SK-N-SH (cell line): ENCODE data around the gene IFNL4. TPM values are rescaled to one million over a fixed set of nuclear protein-coding genes. Genes with fewer than 3 reads are reported as not detected.

Source experiments
- CTCF ChIA-PET: fragments of 300-600, 350-600 bp; formaldehyde crosslinking; extraction: SDS; loops from one replicate; lab custom pipeline; 2021; lab: Yijun Ruan, JAX
- POLR2A ChIA-PET: fragments of 350-600 bp; sonication (Branson Sonifier 250); formaldehyde crosslinking; extraction: SDS; loops from one replicate; lab custom pipeline; 2020; ENCODE audit warnings: antibody characterized with exemption, inconsistent platforms; lab: Yijun Ruan, JAX
- DNase-seq: peaks from one replicate; pipeline ENCODE4 v3.0.0; 2012
- H2AFZ ChIP-seq: fragments of 200-600 bp; sonication (generic); 2 replicates; pipeline ENCODE4 v1.8.1; 2016; ENCODE audit warnings: antibody characterized with exemption, mild to moderate bottlenecking, low read depth
- H3F3A ChIP-seq: fragments of 200-600 bp; sonication (generic); replicated peaks from 2 replicates; pipeline ENCODE3; 2016; ENCODE audit warnings: antibody characterized with exemption, mild to moderate bottlenecking; ENCODE audit not compliant: insufficient read depth
- H3K27ac ChIP-seq, 2 experiments: fragments of 200-500 bp in 1 of 2; fragments of 200-600 bp in 1 of 2; sonication (Bioruptor generic) in 1 of 2; sonication (generic), shearing (Covaris generic) in 1 of 2; 2 replicates each; pipeline versions ENCODE4 v1.5.1 to v1.6.1; 2014 to 2016; ENCODE audit warnings: low read depth in 2 of 2, inconsistent platforms in 1 of 2, low read length in 1 of 2, mild to moderate bottlenecking in 1 of 2, mixed read lengths in 1 of 2
- H3K27me3 ChIP-seq: fragments of 200-600 bp; sonication (generic), shearing (Covaris generic); 2 replicates; pipeline ENCODE4 v1.6.1; 2016; ENCODE audit warnings: mixed run types; ENCODE audit not compliant: insufficient read depth
- H3K36me3 ChIP-seq, 2 experiments: fragments of 200-500 bp in 1 of 2; fragments of 200-600 bp in 1 of 2; sonication (Bioruptor generic) in 1 of 2; sonication (generic) in 1 of 2; replicated peaks in 1 of 2; 2 replicates each; pipeline versions ENCODE3 to v1.5.1; 2014 to 2016; ENCODE audit warnings: low read length in 1 of 2, mild to moderate bottlenecking in 1 of 2; ENCODE audit not compliant: insufficient read depth in 2 of 2, control insufficient read depth in 1 of 2
- H3K4me1 ChIP-seq, 2 experiments: fragments of 200-500 bp in 1 of 2; fragments of 200-600 bp in 1 of 2; sonication (Bioruptor generic) in 1 of 2; sonication (generic), shearing (Covaris generic) in 1 of 2; 2 replicates each; pipeline versions ENCODE4 v1.5.1 to v1.6.1; 2014 to 2016; ENCODE audit warnings: low read depth in 1 of 2, low read length in 1 of 2, mixed run types in 1 of 2; ENCODE audit not compliant: insufficient read depth in 2 of 2, control insufficient read depth in 1 of 2
- H3K4me2 ChIP-seq: fragments of 200-600 bp; sonication (generic), shearing (Covaris generic); 2 replicates; pipeline ENCODE4 v1.6.1; 2017; ENCODE audit warnings: mixed run types
- H3K4me3 ChIP-seq, 2 experiments: fragments of 200-500 bp in 1 of 2; fragments of 200-600 bp in 1 of 2; sonication (Bioruptor generic) in 1 of 2; sonication (generic), shearing (Covaris generic) in 1 of 2; 2 replicates each; pipeline versions ENCODE4 v1.5.1 to v1.8.1; 2014 to 2016; ENCODE audit warnings: low read depth in 2 of 2, inconsistent platforms in 1 of 2, low read length in 1 of 2, mild to moderate bottlenecking in 1 of 2, mixed read lengths in 1 of 2, moderate library complexity in 1 of 2
- H3K79me2 ChIP-seq: fragments of 200-600 bp; sonication (generic); 2 replicates; pipeline ENCODE4 v1.8.1; 2017; ENCODE audit warnings: mild to moderate bottlenecking; ENCODE audit not compliant: insufficient read depth
- H3K9ac ChIP-seq: fragments of 200-600 bp; sonication (generic); 2 replicates; pipeline ENCODE4 v1.6.1; 2017; ENCODE audit warnings: mixed run types
- H3K9me2 ChIP-seq: fragments of 200-600 bp; sonication (generic); 2 replicates; pipeline ENCODE4 v1.6.1; 2017; ENCODE audit warnings: mixed run types
- H3K9me3 ChIP-seq: fragments of 200-600 bp; sonication (generic); 2 replicates; pipeline ENCODE4 v1.6.1; 2017; ENCODE audit warnings: mixed run types, mild to moderate bottlenecking, moderate library complexity
- H4K20me1 ChIP-seq: fragments of 200-600 bp; sonication (generic); 2 replicates; pipeline ENCODE4 v1.6.1; 2017; ENCODE audit warnings: mild to moderate bottlenecking, mixed run types; ENCODE audit not compliant: insufficient read depth
- CTCF ChIP-seq: fragments of 200-600 bp; sonication (generic); IDR thresholded peaks from 2 replicates; pipeline ENCODE4 v1.6.1; 2017; ENCODE audit warnings: antibody characterized with exemption, mild to moderate bottlenecking, moderate library complexity
- ELF1 ChIP-seq: IDR thresholded peaks from 2 replicates; pipeline ENCODE4 v1.4.0; 2012
- EP300 ChIP-seq, 2 experiments: IDR thresholded peaks; 2 replicates each; pipeline versions ENCODE4 v1.4.0 to v1.6.1; 2012; ENCODE audit warnings: borderline replicate concordance in 1 of 2, low read depth in 1 of 2, low read length in 1 of 2
- FOXJ3 ChIP-seq: sonication (generic); formaldehyde crosslinking; IDR thresholded peaks from 2 replicates; pipeline ENCODE4 v1.5.1; 2020; ENCODE audit warnings: mild to moderate bottlenecking, missing genetic modification reagents
- GABPA ChIP-seq: IDR thresholded peaks from 2 replicates; pipeline ENCODE4 v1.4.0; 2012; ENCODE audit warnings: low read depth, mild to moderate bottlenecking
- GATA2 ChIP-seq: sonication (generic); formaldehyde crosslinking; IDR thresholded peaks from 2 replicates; pipeline ENCODE4 v1.5.0; 2020; ENCODE audit warnings: mild to moderate bottlenecking, missing genetic modification reagents
- MAX ChIP-seq: IDR thresholded peaks from 2 replicates; pipeline ENCODE4 v1.4.0; 2012; ENCODE audit warnings: low read depth
- NRF1 ChIP-seq: IDR thresholded peaks from 2 replicates; pipeline ENCODE4 v1.6.1; 2012; ENCODE audit warnings: low read depth, mild to moderate bottlenecking, low read length
- POLR2AphosphoS5 ChIP-seq: IDR thresholded peaks from 2 replicates; pipeline ENCODE4 v1.6.1; 2012; ENCODE audit warnings: low read depth, low read length
- RAD21 ChIP-seq: IDR thresholded peaks from 2 replicates; pipeline ENCODE4 v1.6.1; 2012; ENCODE audit warnings: mild to moderate bottlenecking, low read length
- SMC3 ChIP-seq: IDR thresholded peaks from 2 replicates; pipeline ENCODE4 v1.6.1; 2012; ENCODE audit warnings: low read depth, low read length, improper control_type of control experiment
- TCF12 ChIP-seq: IDR thresholded peaks from 2 replicates; pipeline ENCODE4 v1.4.0; 2012
- USF1 ChIP-seq: IDR thresholded peaks from 2 replicates; pipeline ENCODE4 v1.4.0; 2012; ENCODE audit warnings: low read depth, borderline replicate concordance
- USF2 ChIP-seq: fragments of 150-350 bp; IDR thresholded peaks from 2 replicates; pipeline ENCODE4 v1.6.1; 2017; ENCODE audit warnings: antibody characterized with exemption, low read length, low read depth, borderline replicate concordance
- ZBTB33 ChIP-seq: IDR thresholded peaks from 2 replicates; pipeline ENCODE4 v1.4.0; 2012; ENCODE audit warnings: low read depth, borderline replicate concordance
- WGBS: methylation state at CpG from one replicate; pipeline ENCODE4 v1.1.6; 2017; ENCODE audit warnings: low lambda C conversion rate; 5-methylcytosine and 5-hydroxymethylcytosine counted together
- polyA plus RNA-seq, 3 experiments: library from polyadenylated mRNA; depleted of rRNA; stranded (reverse); fragments of >200 nt; gene quantifications; 2 replicates each; pipeline ENCODE4 v1.2.3, GENCODE V29; 2012

The IFNL4 gene
- polyA plus RNA-seq, 1 of the 3 experiments (the other 2 are of a cell fraction) = not detected

GRCh38 chr19:39277598-39277997 is 28.9 kb upstream of the IFNL4 start:
- ChIA-PET CTCF (no interaction called here), POLR2A (no interaction called here)
- DNase-seq = no peak
- Histone ChIP-seq H4K20me1 (no peaks in the 10 kb centered on the region), H3K9ac (no peak overlapping the region), H3K4me3 (no peak overlapping the region), H3K27me3 (no peaks in the 10 kb centered on the region), H3K27ac (no peak overlapping the region), H2AFZ (no peak overlapping the region), H3K4me2 (no peak overlapping the region), H3F3A (no peaks in the 10 kb centered on the region), H3K36me3 (no peaks in the 10 kb centered on the region), H3K9me3 (0 out of 2 replicates have a peak, but pooled peaks cover 4% of the 10 kb centered on the region), H3K79me2 (no peaks in the 10 kb centered on the region), H3K9me2 (no peaks in the 10 kb centered on the region), H3K4me1 (no peaks in the 10 kb centered on the region)
- WGBS = 72% methylated on average over 7 of the region's 7 CpGs
- TF ChIP-seq RAD21 = no peak

- no peak overlapping the region for H2AFZ ChIP-seq
- H3K27ac ChIP-seq = no peak overlapping the region
- no peaks in the 10 kb centered on the region for H3K36me3 ChIP-seq
- ChIA-PET CTCF (no interaction called here), POLR2A (no interaction called here)
- no peak for DNase-seq
- H3K27me3 ChIP-seq = no peaks in the 10 kb centered on the region
- 73% methylated on average over 5 of the region's 5 CpGs for WGBS
- H3K9me2 ChIP-seq = no peaks in the 10 kb centered on the region
- H4K20me1 ChIP-seq = no peaks in the 10 kb centered on the region
- no peaks in the 10 kb centered on the region for H3K79me2 ChIP-seq
- H3F3A ChIP-seq = no peaks in the 10 kb centered on the region
- H3K4me2 ChIP-seq = no peak overlapping the region
- no peaks in the 10 kb centered on the region for H3K4me1 ChIP-seq
- H3K4me3 ChIP-seq = no peak overlapping the region
- no peak overlapping the region for H3K9ac ChIP-seq
- TF ChIP-seq CTCF = no peak
- no peak for TF ChIP-seq MAX
- TF ChIP-seq SMC3 = no peak
- TF ChIP-seq GABPA = no peak
- TF ChIP-seq ZBTB33 = no peak
- no peak for TF ChIP-seq NRF1
- no peak for TF ChIP-seq GATA2 (CRISPR knock-in tag)
- no peak for TF ChIP-seq POLR2AphosphoS5
- no peak for TF ChIP-seq EP300 (IDR thresholded peaks at IDR 0.05; ENCODE audit: borderline replicate concordance in 1 of 2, low read depth in 1 of 2, low read length in 1 of 2)
- TF ChIP-seq USF2 = no peak
- no peak for TF ChIP-seq ELF1
- TF ChIP-seq USF1 = no peak
- no peak for TF ChIP-seq TCF12
- TF ChIP-seq FOXJ3 (CRISPR knock-in tag) = no peak
- H3K9me3 ChIP-seq = no peaks in the 10 kb centered on the region
Observed at GRCh38 chr19:39276740-39277139, 28.1 kb upstream of the IFNL4 start.
